GM19099 (cell line): Measurements from ENCODE around the gene FBLN1.

Experiments
- POLR2A ChIP-seq: IDR thresholded peaks from 3 replicates; pipeline ENCODE4 v1.6.1; 2011; ENCODE audit warnings: low read depth; ENCODE audit not compliant: insufficient read length; ENCODE audit errors: extremely low read depth

The FBLN1 gene

DNA sequence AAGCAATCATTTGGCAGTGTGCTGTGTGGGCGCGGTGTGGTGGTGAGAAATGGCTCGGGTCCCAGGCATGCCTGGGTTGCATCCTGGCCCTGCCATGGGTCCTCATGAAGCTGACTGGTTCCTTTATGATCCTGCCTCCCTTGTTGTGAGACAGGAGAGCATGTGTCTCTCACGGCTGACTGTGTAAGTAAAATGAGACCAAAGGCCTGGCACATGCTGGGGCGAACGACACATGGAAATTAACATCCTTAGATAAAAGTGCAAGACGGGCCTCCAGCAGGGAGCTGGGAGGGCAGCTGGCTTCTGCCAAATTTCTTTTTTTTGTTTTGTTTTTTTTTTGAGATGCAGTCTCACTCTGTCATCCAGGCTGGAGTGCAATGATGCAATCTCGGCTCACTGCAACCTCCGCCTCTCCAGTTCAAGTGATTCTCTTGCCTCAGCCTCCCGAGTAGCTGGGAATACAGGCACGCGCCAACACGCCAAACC is 9.4 kb upstream of the FBLN1 start:
- TF ChIP-seq POLR2A = no peak

GRCh38 chr22:45496451-45496941 is 6.2 kb upstream of the FBLN1 start:
- TF ChIP-seq POLR2A = no peak

DNA sequence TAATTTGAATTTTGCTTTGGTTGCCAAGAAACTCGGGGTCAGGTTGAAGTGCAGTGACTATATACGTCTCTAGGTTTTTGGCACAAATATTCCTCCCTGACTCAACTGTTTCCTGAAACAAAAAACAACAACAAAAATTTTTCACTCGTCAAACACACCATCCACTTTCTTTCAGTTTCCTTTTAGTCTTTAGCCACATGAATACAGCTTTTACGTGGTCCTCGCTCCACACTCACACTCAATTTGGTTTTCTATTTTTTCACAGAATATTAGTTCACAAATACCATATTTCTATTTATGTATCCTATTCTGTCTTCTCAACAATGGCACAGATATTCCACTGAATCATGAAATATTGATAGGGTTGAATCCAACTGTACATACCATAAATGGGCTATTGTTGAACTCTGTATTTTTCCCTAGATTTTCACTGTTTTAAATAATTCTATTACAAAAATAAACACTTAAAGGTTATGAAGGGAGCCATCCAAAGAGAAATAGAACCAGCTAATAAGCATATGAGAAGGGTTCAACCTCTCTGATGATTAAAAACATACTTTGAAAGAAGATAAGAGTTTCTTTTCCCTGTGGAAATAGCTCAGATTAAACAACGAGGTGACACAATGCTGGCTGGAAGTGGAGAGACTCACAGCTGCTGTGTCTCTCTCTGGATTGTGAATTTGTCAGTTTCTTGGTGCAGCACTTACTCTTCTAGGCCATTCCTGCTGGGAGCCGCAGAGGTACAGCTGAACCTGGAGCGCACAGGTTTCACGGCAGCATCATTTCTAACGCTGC is 5.1 kb upstream of the FBLN1 start:
- TF ChIP-seq POLR2A = no peak

DNA sequence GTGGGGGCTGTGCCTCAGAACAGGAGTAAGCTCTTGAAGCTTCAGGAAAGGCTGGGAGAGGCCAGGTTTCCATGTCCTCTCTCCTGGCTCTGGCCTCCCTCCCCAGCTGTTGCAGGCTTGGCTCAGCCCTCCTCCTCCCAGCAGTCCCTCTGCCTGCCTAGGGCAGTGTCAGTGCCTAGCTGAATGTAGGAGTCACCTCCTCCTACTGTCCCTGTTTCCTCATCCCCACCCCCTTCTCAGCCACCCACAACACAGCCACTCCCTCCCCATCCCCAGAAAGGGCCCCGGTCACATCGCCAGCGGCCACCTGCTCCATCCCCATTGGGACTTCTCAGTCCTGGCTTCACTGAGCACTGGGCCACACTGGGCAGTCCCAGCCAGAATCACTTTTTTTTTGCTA is 2.9 kb upstream of the FBLN1 start:
- TF ChIP-seq POLR2A = no peak

DNA sequence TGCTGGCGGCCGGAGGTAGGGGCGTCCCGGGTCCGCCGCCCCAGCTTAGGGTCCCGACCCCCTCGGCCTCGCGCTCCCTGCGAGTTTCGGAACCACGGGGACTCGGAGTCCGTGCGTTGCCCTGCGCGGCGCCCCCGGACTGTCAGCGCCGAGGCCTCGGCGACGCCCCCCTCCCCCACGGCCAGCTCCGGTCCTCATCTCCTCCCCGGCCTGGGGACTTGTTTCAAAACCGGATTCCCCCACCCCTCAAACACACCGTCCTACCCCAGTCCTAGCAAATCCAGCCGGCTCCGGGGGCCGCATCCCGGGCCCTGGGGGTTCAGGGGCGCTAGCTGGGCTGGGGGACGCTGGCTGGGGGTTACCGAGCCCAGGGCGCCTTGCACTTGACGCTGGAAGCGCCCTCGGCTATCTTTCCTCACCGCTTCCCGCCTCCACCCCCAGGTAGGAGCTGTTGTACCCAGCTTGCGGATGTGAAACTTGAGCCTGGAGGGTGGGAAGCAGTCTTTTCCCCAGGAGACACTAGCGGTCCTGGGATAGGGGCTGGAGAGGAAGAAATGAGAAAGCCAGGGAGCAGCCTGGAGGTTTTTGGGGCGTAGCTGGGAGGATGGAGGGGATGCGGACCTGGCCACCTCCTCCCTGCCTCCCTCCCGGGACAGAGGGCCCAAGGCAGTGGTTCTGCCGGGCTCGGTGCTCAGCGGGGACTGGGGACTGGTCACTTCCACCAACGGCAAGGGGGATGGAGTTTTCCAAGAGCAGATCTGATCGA is 550 bp downstream of the FBLN1 start:
- no peak for TF ChIP-seq POLR2A

DNA sequence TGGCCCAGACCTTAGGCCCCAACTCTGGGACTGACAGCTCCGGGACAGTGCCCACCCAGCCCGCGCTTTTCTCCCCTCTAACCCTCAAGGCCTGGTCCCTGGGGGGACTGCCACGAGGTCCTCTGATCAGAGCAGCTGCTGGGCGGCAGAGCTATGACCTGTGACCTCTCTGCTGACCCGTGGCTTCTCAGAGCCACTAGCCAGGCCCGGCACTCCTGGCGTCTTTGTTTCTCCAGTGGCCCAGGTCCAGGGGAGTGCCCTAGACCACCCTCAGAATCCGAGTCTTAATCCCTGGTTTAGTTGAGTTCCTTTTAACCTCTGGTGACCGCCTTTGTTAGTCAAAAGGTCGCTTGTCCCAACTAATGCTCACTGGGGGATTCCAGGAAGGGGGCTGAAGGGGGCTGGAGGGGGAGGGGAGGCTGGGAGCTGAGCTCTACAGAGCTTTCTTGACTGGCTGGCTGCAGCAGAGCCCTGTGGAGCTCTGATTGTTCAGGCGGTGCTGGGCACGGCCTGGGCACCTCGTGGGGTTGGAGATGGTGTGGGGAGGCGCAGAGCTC is 1.2 kb downstream of the FBLN1 start:
- no peak for TF ChIP-seq POLR2A

DNA sequence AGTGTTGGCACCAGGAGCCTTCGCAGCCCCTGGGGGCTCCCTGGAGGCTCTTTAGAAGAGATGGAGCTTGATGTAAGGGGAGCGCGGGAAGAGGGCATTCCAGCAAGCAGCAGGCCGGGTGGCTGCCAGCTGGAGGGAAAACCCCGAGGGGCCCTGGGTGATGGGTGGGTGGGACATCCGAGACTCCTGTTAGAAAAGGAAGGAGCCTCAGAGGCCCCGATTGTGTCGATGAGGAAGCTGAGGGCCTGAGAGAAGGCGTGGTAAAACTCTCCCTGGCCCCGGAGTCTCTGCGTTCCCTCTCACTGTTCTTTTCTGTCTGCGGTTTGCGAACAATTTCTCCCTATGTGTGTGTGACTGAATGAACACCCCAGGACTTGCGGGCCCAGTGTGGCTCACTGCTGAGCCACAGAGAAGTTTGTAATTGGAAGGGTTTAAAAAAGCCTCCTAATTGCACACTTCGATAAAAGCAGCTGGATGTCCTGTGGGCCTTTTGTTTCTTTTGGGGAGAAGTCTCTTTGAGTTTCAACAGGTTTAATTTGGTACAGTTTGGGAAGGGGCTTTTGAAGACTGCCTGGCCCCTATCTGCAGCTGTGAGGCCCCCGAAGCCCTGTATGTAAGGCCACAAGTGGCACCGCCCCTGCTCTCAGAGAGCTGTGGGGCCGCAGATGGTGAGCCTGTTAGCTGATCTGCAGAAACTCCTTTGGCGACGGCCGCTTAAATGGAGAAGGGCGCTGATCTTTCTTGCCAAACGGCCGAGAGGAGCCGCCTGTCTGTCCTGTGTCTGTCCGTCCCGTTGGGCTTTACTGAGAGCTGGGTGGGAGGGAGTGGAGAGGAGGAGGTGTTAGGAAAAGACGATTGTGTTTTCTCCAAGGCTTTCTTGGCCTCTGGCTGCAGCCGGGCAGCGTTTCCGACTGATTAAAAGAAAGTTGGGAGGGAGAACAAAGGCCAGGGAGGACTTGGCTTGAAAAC is 2.0 kb downstream of the FBLN1 start:
- no peak for TF ChIP-seq POLR2A

DNA sequence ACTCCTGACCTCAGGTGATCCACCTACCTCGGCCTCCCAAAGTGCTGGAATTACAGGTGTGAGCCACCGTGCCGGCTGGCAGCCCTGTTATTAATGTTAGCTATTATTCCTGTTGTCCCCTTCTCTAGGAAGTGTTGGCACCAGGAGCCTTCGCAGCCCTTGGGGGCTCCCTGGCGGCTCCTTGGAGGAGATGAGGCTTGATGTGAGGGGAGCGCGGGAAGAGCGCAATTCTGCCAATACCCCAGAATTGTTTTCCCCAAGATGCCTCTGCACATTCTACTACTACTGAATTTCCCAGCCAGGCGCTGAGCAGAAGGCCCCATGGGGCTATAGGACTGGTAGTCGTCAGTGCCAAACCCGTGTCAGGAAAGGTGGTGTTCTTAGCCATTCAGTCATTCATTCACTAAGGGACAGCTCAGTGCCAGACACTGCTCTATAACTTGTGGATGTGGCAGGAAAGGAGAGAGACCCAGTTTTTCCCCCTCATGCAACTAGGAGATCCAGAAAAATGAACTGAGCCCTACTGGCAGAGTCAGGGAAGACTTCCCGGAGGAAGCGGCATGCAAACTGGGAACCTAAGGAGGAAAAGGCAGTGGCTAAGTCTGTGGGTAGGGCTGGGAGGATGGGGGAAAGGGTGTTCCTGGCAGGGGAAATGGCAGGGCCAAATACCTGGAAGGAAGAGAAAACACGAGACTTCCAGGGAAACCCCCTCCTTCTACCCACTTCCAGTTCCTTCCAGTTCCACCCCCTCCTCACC is 3.5 kb downstream of the FBLN1 start:
- TF ChIP-seq POLR2A = no peak

DNA sequence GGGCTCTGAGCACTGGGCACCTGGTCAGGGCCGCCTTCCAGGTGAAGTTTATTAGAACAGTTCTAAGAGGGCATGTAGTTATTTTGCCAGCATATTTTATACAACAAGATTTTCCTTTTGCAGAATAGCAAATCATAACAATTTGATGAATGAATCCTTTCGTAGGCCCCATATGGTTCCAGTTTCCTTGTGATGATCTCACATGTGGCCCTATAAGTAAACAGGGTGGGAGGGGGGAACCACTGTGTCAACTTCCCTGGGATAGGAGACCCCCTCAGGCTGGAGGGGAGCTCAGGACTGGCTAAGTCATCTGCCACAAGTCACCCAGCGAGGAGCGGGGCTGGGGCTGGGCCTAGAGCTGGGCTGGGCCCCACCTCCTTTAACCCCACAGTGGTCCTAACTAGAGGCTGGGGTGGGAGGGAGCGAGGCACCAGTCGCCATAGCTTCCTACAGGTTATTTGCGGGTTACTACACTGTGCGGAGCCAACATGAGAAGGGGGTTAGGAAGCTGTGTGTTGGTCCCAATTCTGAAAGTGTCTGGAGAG is 4.2 kb downstream of the FBLN1 start:
- no peak for TF ChIP-seq POLR2A

DNA sequence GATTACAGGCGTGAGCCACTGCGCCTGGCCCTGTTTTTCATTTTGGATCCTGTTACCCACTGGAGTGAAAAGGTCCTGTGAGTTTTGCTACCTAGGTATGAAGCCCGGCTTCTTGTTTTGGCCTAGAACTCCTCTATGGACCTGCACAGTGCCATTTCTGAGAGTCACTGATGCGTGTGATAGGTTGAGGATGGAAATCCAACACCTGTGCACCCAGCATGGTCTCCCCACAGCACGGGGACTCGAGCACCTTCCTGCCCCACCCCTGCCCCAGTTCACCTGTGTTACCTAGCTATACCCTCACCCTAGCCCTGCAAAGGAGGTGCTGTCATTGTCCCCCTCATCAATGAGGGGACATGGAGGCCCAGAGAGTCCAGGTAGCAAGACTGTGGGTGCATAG is 5.1 kb downstream of the FBLN1 start:
- TF ChIP-seq POLR2A = no peak

GRCh38 chr22:45508814-45509213 is 6.1 kb downstream of the FBLN1 start:
- no peak for TF ChIP-seq POLR2A

DNA sequence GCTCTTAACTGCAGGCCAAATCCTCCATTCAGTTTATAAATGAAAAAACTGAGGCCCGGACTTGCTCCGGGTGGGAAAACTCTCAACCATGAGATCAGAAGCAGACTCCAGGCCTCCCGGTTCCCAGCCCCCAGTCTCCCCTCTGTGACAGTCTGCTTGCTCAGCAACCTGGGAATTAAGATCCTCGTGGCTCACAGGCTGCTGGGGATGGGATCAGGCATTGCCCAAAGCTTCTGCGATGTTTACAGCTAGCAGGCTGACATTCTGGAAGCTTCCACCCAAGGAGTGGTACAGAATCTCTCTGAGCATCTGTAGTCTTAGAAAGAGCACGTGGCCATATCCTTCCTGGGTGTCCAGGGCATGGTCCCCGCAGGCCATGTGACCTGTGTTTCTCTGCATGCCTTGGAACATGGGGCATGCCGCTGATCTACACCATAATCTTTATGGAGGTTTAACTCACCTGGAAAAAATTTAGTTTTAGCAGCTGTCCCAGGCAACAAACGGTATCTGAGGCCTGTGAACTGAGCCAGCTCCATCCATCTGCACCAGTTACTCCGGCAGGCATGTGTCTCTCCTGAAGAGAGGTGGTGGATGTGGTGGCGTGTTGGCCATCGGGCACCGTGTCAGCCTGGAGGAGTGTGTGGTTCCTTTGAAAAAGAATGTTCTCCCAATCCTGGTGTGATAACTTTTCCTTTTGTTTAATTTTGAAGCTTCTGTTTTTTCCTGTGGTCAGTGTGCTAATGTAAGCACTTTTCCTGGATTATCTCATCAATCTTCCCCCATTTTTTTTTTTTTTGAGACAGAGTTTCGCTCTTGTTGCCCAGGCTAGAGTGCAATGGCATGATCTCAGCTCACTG is 7.9 kb downstream of the FBLN1 start:
- no peak for TF ChIP-seq POLR2A

GRCh38 chr22:45511847-45512261 is 9.2 kb downstream of the FBLN1 start:
- TF ChIP-seq POLR2A = no peak
